ENCODE results near the gene CKMT2. TPM values are rescaled to one million over a fixed set of nuclear protein-coding genes. Genes with fewer than 3 reads are reported as not detected.

CKMT2 gene
- total and polyA plus RNA-seq, 2 of the 4 experiments (the other 2 are of a cell fraction): 0.21 to 0.36 TPM

DNA sequence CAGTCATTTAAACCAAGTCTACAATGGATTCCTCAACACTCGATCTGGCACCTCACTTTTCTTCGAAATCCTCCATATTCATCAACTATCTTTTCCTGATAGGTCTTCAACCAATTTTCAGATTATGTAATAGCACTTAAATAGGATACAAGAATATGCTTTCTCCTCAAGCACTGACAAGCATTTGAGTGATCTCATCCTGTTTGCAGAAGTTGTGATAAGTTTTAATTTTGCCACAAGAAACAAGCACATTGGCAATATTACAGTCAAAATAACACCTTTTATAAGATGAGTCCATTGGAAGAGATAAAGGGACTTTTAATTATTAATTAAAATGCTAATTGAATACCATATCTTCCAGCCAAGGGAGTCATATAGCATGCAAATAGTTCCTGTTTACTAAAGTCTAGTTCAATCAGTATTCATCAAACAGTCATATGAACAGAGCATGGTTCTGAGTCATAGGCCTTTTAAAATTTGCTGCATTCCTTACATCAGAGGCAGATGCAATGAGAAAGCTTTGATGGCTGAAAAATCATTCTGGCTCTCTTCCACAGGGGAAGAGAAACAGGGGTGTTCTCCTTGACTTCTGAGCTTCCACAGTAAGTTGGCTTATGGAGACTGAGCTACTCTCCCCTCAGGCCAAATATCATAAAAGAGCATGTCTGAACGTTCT lies 35.5 kb downstream of the CKMT2 start:
- H2AK9ac ChIP-seq (replicated peaks; ENCODE audit: low read depth, low read length, poor library complexity): no peak overlapping the region
- H4K91ac ChIP-seq (ENCODE audit: insufficient read depth, low read depth, low read length): 0 out of 2 replicates have a peak overlapping the region, but pooled peaks have one; percentile 12
- H4K20me1 ChIP-seq (ENCODE audit: insufficient read depth, low read length): no peaks in the 10 kb centered on the region
- H3K56ac ChIP-seq (ENCODE audit: extremely low read depth, insufficient read depth, low read length): peak overlapping the region; percentile 11; the same call in 1 of the 2 replicates
- intact Hi-C loops (cut with micrococcal nuclease): no loop called here
- POLR2A ChIA-PET (ENCODE audit: unreplicated experiment): no interaction called here
- CTCF ChIA-PET: interaction anchor here (0.6 to 1.0 kb wide), 3 partner anchors 19 to 845 kb away, joined by 3 to 5 read pairs (median 4); no protein-coding TSS in a partner anchor
- no peaks in the 10 kb centered on the region for H3K36me3 ChIP-seq (ENCODE audit: control insufficient read depth, insufficient read depth, low read length)
- H2BK20ac ChIP-seq (ENCODE audit: low read depth, low read length): peak overlapping the region; percentile 12
- peak overlapping the region; percentile 27 for H2AK5ac ChIP-seq (ENCODE audit: low read depth, low read length)
- H2AFZ ChIP-seq (replicated peaks; ENCODE audit: low read length, poor library complexity): no peak overlapping the region
- DNase-seq (peak; percentile 88), ATAC-seq (ENCODE audit: low read depth) (peak; percentile 87)
- no peak overlapping the region for H4K5ac ChIP-seq (ENCODE audit: low read depth, low read length)
- H3K27ac ChIP-seq (ENCODE audit: insufficient read depth, low read length): peak overlapping the region; percentile 70; the same call in 1 of the 2 replicates
- dilution Hi-C loops (cut with HindIII; ENCODE audit: low sequenced_read_pairs, unreplicated experiment): no loop called here
- peak overlapping the region; percentile 24 for H3K4me2 ChIP-seq (ENCODE audit: low read depth, low read length)
- no peak overlapping the region; the same call in 1 of the 2 replicates for H3K14ac ChIP-seq (replicated peaks; ENCODE audit: low read depth, low read length)
- peak overlapping the region; percentile 70 for H3K4ac ChIP-seq (ENCODE audit: low read depth, low read length)
- peaks cover 21 to 37% of the 10 kb centered on the region in 2 experiments for H3K79me1 ChIP-seq (ENCODE audit: low read depth in 1 of 2, low read length in 2 of 2)
- H3K9ac ChIP-seq (ENCODE audit: low read depth, low read length): peak overlapping the region; percentile 35; the same call in 1 of the 2 replicates
- peaks cover 4% of the 10 kb centered on the region; the same call in 1 of the 2 replicates for H3K9me1 ChIP-seq (ENCODE audit: insufficient read depth, low read length)
- no peak overlapping the region for H3K23ac ChIP-seq (ENCODE audit: low read depth, low read length)
- no peak overlapping the region for H3K4me3 ChIP-seq (ENCODE audit: insufficient read depth, low read depth, low read length)
- in situ Hi-C loops (cut with MboI; ENCODE audit: low sequenced_read_pairs): no loop called here
- no TSS peak for BruUV-seq (replicated peaks)
- peak overlapping the region; percentile 32; the same call in 1 of the 3 replicates for H2BK15ac ChIP-seq (ENCODE audit: low read depth, low read length)
- TF ChIP-seq MXI1 (IDR thresholded peaks at IDR 0.05; ENCODE audit: borderline replicate concordance, low read depth, low read length) (no peak), CEBPB (IDR thresholded peaks at IDR 0.05; ENCODE audit: low read depth, low read length) (peak; percentile 55; the same call in 1 of the 2 replicates), RFX5 (IDR thresholded peaks at IDR 0.05; ENCODE audit: low read depth, low read length) (no peak), POLR2A (IDR thresholded peaks at IDR 0.05; ENCODE audit: low read depth, low read length) (no peak), BHLHE40 (IDR thresholded peaks at IDR 0.05; ENCODE audit: low read depth, low read length) (no peak), MAFK (IDR thresholded peaks at IDR 0.05; ENCODE audit: low read depth, low read length) (no peak), RAD21 (IDR thresholded peaks at IDR 0.05; ENCODE audit: low read length) (no peak), MAZ (IDR thresholded peaks at IDR 0.05; ENCODE audit: borderline replicate concordance, low read depth, low read length) (no peak), FOS (IDR thresholded peaks at IDR 0.05; ENCODE audit: low read depth, low read length) (peak; percentile 59)
- TF ChIP-seq, protein P1, sequence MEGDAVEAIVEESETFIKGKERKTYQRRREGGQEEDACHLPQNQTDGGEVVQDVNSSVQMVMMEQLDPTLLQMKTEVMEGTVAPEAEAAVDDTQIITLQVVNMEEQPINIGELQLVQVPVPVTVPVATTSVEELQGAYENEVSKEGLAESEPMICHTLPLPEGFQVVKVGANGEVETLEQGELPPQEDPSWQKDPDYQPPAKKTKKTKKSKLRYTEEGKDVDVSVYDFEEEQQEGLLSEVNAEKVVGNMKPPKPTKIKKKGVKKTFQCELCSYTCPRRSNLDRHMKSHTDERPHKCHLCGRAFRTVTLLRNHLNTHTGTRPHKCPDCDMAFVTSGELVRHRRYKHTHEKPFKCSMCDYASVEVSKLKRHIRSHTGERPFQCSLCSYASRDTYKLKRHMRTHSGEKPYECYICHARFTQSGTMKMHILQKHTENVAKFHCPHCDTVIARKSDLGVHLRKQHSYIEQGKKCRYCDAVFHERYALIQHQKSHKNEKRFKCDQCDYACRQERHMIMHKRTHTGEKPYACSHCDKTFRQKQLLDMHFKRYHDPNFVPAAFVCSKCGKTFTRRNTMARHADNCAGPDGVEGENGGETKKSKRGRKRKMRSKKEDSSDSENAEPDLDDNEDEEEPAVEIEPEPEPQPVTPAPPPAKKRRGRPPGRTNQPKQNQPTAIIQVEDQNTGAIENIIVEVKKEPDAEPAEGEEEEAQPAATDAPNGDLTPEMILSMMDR (conservative IDR thresholded peaks at IDR 0.05; ENCODE audit: low read depth, low read length): no peak
- TF ChIP-seq, protein P2, sequence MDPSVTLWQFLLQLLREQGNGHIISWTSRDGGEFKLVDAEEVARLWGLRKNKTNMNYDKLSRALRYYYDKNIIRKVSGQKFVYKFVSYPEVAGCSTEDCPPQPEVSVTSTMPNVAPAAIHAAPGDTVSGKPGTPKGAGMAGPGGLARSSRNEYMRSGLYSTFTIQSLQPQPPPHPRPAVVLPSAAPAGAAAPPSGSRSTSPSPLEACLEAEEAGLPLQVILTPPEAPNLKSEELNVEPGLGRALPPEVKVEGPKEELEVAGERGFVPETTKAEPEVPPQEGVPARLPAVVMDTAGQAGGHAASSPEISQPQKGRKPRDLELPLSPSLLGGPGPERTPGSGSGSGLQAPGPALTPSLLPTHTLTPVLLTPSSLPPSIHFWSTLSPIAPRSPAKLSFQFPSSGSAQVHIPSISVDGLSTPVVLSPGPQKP (IDR thresholded peaks at IDR 0.05; ENCODE audit: borderline replicate concordance, low read depth, low read length): no peak
- peaks cover 9% of the 10 kb centered on the region for H3K4me1 ChIP-seq (ENCODE audit: control insufficient read depth, insufficient read depth, low read length)
- H2BK5ac ChIP-seq (ENCODE audit: low read depth, low read length, poor library complexity, severe bottlenecking): peak overlapping the region; percentile 79
- WGBS, 2 experiments (ENCODE audit: extremely low coverage in 2 of 2, insufficient read length in 1 of 2): 100% methylated on average over 2 of the region's 3 CpGs; no CpG with 5 or more reads in 1 of the 2 experiments
- H3K9me3 ChIP-seq (ENCODE audit: control insufficient read depth, insufficient read depth, low read length): no peaks in the 10 kb centered on the region
- no peaks in the 10 kb centered on the region for H3K27me3 ChIP-seq (ENCODE audit: control insufficient read depth, insufficient read depth, low read length)
- H2BK120ac ChIP-seq (ENCODE audit: low read depth, low read length): peak overlapping the region; percentile 68; the same call in 1 of the 2 replicates
- H3K18ac ChIP-seq (ENCODE audit: low read depth, low read length): peak overlapping the region; percentile 37; the same call in 1 of the 2 replicates
- H4K8ac ChIP-seq (ENCODE audit: low read depth in 2 of 2, low read length in 2 of 2): peak overlapping the region in 1 of 2 experiments; percentile 53; a peak in 2 of 4 replicates

All from IMR-90 (cell line).